Suppressor macrophage (primary cell): ENCODE results near the gene PRKD3.
A peak's percentile ranks its signal among the peaks of the same experiment; 100 is the strongest.

Source experiments
- DNase-seq, 4 experiments: peaks; one replicate each; pipeline ENCODE4 v3.0.0-alpha.2; 2020 to 2022
- total RNA-seq, 17 experiments: gene quantifications; one replicate each; lab custom pipeline; 2026; ENCODE audit warnings: mixed read lengths in 6 of 17, inconsistent platforms in 3 of 17; lab: John Stamatoyannopoulos, UW

PRKD3 gene
- total RNA-seq, result 35.7 to 80.4 (median 61.0) reads per million in 17 experiments

DNA sequence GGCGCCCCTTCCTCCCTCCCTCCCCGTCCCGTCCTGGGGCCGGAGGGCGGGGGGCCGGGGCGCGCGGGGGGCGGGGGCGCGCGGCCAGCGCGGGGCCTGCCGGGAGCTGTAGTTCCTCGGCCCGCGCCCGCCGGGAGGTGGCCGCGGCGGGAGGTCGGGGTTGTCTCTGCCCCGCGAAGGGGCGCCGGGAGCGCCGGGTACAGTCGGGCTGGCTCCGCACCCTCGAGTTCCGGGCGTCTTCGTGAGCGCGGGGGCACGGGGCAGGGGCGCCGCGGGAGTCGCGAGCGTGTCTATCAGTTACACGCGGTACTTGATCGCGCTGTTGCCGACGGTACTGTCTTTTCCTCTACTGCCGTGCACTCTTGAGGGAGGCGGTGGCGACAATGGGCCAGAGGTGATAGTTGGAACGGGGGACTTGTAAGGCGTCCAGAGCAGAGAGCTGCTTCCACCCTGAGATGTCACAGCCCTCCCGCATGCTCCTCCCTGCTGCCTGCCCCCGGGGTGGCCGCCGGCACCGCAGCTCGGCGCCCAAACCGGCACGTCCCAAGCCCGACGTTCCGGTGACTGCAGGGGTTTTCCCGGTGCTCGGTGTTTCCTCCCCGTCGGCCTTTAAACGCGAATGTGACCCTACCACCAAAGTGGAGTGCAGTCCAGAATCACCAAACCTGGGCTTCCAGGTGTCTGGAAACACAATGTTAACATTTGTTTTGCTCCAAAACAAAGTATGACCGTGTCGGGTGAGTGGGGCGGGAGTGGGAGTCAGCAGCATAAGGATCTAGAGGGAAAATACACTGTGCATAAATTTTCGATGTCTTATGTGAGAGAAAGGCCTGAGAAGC lies at the start of gene PRKD3:
TSS of gene PRKD3 (minus strand) at position 48 of the 839 bp plus-strand sequence. CDS start 8,309 bp downstream, outside the sequence.
- DNase-seq, result peak; percentile 55 to 90 (median 80)

DNA sequence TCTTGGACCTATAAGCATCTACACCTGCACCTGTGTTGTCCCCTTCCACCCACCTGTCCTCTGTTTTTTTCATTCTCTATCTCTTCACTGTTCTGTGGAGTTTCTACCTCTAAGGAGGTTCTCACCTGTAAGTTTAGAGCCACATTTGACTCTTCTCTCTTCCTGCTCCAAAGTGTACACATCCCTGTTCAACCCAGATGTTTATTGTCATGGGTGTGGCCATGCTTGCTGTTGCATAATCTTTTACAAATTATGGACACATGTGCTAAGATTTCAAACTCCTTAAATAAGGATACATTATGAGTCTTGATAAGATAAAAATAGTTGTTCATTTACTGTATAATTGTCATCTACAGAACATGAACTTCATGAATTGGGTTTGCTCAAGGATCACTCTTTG lies 47.4 kb upstream of the PRKD3 start:
- no peak for DNase-seq

DNA sequence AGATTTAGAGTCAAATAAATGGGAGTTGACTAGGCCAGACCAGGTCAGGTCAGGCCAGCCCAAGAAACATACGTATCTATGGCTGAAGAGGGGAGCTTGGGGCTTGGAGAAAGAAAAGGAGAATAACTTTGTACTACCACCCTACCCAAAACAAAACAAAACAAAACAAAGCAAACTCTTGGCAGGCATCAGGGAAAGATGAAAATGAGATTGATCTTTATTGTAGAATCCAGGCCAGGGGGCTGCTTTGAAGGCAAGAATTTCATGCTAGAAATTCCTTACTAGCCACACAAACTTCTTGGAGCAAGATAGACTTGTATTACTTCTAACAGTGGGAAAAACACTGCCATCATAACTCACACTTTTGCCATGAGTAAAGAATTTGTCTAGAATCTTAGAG lies 46.0 kb upstream of the PRKD3 start:
- DNase-seq, result no peak

DNA sequence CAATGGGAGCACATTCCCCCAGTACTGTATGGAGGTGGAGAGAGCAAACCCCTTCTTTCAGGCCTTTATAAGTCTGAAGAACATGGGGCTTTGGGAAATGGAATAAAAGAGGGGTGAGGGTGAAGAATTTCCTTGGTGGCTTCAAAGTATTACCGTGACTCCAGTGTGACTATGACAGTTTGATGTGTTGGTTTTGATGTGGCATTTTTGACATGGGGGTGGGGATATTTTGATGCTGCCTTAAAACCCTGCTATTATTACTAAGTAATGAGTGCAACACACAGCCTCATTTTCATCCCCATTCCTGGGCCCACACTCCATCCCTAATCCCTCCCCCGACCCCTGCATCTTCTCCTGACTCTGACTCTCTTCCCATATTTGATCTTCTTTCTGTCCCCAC lies 43.4 kb upstream of the PRKD3 start:
- no peak for DNase-seq

DNA sequence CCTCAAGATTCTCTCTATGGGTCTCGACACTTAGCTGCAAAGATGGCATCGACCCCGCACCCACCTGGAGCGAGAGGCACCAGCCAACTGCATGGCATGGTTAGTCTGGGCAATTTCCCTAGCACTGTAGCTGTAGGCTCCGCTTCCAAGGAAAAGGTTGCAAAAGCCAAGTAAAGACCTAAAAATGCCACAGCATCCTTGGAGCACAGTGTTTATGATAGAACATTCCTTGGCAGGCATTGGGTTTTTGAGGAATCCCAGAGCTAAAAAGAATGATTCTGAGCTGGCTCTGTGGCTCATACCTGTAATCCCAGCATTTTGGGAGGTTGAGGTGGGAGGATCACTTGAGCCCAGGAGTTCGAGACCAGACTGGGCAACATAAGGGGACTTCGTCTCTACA lies 42.7 kb upstream of the PRKD3 start:
- no peak for DNase-seq

DNA sequence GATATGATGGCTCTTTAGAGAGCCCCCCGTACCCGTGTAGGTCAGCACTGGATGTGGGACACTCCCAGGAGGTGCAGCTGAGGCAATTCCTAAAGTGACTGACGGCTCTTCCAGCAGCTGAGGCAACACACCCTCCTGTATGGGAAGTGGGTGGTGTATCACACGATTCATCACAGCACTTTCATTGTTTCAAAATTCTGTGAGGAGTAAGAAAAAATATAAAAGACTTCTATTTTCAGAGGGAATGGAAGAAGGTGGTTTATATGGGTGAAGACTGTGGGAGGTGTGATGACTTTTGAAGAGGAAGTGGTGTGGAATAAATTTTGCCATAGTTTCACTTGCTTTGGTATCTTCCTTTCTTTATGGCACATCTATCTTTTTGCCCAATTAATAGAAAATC lies 42.1 kb upstream of the PRKD3 start:
- peak in 3 of 4 experiments; percentile 48 to 57 (median 57) for DNase-seq

DNA sequence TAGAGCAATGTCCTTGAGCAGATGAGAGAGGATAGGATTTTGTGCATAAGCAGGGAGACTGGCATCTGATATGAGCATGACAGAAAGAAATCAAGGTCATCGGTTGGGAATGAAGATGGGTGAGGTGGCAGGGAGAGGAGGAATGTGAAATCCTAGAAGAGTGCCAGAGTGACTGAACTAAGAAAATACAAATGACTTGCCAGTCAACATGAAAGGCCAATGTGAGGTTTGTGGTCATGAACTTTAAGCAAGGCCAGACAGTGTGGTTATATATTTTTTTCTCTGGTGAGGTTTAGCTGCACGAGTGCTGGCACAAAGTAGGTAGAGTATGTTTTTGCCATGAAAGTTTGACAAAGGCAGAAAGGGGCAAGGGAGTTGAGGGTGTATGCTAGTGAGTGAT lies 41.0 kb upstream of the PRKD3 start:
- no peak for DNase-seq

DNA sequence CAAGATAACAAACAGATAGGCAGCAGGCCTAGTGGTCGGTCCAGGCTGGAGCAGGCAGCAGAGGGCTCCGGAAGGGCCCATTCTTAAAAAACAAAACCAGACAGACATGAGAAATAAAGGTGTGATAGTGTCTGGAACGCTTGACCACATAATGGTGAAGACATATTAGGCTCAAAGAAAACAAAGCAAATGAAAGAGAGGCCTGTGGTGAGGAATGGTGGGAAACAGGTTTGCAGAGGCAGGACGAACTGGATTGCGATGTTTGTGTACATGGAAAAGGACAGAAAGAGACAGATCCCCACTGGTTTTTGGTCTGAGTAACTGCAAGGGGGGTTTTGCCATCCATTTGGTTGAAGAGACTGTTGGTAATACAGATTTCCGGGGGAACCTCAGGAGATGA lies 39.7 kb upstream of the PRKD3 start:
- DNase-seq, result no peak

DNA sequence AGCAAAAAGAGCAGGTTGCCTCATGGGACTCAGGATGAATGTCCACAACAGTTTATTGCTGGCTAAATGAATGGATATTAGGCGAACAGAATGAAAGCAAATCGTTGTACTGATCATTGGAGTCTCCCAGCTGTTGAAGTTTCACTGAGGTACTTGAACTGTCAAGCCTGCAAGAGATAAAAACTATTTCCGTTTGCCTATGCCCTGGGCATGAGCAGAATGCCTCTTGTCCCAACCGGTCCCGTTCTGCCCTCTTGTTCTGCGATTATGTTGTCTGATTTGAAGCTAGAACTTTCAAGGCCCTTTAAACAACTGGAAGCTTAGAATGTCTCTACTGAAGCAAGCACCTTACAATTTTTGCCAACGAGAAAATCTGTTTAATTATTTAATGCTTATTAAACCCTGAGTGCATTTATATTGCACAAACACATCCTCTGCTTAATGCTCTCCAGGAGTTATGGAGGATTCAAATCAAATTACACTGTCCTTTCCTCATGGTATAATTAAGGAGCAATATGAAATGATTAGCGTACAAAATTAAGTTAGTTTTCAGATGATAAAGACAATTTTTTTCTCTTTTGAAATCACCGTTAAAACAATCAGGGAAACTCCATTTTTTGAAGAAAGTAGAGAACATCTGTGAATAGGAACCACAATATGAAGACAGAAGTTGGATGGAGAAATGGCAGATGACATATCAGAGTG lies 37.5 kb upstream of the PRKD3 start:
- no peak for DNase-seq

DNA sequence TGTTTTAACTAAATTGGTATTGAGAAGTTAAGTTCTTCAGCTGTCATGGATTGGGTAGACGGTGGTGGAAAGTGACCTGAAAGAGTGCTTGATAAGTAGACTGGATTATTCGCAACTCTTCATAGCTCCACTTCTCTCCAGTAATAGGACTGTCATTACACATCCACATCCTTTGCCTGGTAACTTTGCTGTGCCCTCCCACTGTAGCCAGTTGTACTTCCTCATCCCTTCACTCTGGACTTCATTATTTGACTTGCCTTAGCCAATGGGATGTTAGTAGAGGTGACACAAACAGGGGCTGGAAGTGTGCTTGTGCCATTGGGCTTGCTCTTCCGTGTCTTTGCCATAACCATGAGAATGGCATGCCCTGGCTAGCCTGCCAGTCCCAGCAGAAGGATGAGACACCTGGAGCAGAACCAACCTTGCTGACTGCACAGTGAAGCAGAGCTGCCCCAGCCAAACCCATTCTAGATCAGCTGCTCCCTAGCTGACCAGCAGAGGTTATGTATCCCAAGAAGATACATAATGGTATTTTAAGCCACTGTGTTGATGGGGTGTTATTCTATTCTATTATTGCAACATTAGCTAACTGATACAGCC lies 36.7 kb upstream of the PRKD3 start:
- DNase-seq, result peak; percentile 42 to 65 (median 59)

DNA sequence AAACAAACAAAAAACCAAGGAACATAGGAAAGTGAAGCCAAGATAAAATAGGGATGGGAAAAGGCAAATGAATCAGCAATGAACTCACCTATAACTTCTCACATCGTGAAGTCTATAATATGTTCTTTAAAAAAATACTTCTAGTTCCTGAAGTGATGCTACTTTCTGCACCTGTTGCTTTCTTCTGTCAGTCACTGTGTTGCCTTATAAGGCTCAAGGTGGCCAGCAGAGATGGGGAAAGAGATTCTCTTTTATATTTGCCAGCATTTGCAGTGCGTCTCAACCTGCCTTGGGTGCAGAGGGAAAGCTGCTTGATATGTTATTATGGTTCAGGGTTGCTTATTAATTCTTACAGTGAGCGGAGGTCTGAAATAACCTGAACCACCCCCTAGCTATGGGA lies 33.8 kb upstream of the PRKD3 start:
- no peak for DNase-seq

DNA sequence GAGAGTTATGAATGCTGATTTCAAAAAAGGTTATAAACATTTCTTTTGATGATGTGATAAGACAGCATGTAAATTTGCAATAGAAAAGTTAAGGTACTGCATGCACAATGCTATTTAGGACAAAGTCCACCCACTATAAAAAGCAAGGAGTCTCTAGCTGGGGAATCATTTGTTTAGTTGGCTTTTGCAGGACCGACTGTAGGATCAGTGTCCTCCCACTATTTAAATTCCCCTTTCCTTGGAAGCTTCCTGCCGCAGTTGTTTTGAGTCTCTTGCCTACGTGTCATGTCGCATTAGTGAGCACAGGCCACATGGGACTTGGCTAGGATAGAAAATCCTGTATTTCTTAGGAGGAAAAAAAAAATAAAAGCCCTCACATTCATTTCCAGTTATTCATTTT lies 32.9 kb upstream of the PRKD3 start:
- DNase-seq, result no peak

DNA sequence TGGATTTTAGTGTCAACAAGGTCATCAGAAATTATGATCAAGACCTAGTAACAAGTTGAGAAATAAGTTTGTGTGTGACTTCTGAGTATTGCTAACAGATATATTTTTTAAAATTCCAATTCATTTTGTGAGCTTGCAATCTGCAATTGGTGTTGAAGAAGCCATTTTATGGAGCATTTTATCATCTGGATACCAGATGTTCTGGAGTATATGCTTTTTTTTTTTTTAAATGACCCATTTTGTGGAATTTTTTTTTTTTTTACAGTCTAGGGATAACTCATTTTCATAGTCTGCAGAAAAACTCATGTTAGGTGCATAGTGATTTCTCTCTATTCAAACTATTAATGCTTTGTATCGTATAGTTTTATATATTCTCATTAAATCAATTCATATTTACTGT lies 32.4 kb upstream of the PRKD3 start:
- DNase-seq, result no peak

DNA sequence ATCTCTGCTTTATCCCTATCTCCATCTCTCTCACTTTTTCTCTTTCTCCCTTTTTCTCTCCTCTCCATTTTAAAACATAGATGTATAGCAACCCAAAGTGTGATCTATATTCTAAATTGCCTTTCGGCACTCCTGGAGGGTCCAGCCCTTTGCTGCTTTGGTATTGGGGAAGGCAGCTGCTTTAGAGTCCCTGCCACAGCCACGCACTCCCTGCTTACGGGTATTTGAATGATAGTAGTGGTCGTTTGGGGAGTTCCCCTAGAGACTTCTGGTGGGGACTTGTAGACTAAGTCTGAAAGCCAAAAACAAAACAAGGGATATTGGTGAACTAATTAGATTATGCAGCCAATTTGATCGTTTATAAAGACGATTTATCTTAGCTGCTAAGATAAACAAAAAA lies 31.7 kb upstream of the PRKD3 start:
- DNase-seq, result no peak

DNA sequence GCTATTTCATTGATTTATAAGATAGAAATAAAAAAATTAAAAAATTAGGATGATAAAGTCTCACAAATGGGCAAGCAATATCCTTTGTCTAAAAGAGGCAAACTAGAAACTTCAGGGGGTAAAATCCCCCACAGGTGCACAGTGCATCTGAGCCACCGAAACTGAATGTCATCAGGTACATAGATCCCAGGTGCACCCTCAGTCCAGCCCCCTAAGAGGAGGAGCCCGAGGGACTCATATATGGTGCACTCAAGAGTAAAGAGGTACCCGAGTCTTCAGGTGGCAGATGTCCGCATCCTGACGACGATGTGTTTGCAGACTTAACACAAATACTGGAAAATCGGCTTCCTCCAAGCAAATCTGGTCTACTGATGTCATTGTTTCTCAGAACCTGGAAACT lies 31.1 kb upstream of the PRKD3 start:
- DNase-seq, result no peak

DNA sequence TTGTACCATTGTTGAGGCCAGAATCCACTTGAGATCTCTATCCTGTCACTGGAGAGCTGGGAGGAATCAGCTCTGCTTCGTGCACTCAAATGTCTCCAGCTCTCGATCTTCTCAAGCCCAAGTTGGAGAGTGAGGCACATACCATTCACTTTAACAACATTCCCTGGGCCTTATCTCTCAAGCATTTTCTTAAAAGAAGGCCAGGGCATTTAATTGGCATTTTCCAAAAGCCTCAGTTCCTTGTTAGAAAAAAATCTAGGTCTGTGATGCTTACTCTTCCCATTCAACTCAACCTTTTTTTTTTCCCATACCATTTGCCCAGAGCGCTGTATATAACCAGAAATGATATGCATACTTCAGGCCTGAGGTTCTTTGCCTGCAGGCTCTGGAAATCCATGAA lies 29.9 kb upstream of the PRKD3 start:
- DNase-seq, result no peak

DNA sequence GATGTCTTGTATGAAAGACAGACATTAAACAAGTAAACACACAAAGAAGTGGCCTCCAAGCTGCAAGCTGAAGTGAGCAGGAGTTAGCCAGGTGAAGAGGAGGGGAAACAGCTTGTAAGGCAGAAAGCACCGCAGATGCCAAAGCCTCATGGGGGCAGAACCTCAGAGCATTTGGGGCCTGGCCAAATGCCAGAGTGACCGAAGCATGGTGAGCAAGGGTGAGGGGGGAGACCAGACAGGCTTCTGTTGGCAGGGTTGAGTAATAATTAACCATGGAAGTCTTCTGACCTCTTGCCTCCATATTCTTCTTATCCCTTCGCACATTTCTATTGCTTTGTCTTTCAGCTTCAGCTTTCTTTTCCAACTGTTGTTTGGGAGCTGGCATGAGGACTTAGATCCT lies 25.4 kb upstream of the PRKD3 start:
- DNase-seq, result peak in 2 of 4 experiments; percentile 11 to 31

DNA sequence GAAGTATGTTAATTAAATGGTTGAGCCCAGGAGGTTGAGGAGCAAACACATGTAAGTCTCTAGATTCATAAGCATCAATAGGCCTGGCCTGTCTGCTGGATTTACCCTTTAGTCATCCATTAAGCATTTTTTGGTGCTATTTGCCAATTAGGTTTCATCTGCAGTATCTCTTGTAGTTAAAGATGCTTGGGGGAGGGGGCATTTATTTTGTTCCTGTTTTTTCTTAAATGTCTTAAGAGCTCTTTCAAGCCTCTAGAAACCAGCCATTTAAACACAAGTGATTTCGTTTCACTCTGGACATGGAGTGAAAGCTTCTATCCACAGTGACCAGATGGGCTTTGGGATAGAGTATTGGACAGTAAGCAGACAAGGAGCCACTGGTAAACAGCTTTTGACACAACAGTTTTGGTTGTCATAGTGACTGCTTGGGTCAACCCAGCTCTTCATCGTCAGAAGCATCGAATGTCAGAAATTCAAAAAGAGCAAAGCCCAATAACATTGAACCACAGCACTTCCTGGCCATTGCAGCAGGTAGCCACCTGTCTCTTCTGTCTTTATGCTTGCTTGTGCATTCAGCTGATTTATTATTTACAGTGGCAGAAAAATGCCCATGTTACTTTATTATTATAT lies 24.7 kb upstream of the PRKD3 start:
- DNase-seq, result peak; percentile 13 to 54 (median 40)

DNA sequence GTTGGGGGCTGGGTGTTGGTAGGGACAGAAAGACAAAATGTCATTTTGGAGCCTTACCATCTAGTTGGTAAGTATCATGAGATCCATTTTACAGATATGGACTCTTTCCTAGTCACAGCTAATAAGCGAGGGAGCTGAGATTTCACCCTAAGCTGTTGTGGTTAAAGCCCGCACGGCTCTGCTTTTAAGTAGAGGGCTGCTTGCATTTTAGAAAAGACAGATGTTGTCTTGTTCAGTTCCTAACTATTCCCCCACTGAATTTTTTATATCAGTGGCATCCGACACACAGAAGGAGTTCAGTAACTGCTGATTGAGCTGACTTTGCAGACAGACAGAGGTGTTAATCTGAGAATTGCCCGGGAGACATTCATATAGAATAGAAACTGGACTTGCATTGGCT lies 23.5 kb upstream of the PRKD3 start:
- DNase-seq, result no peak

DNA sequence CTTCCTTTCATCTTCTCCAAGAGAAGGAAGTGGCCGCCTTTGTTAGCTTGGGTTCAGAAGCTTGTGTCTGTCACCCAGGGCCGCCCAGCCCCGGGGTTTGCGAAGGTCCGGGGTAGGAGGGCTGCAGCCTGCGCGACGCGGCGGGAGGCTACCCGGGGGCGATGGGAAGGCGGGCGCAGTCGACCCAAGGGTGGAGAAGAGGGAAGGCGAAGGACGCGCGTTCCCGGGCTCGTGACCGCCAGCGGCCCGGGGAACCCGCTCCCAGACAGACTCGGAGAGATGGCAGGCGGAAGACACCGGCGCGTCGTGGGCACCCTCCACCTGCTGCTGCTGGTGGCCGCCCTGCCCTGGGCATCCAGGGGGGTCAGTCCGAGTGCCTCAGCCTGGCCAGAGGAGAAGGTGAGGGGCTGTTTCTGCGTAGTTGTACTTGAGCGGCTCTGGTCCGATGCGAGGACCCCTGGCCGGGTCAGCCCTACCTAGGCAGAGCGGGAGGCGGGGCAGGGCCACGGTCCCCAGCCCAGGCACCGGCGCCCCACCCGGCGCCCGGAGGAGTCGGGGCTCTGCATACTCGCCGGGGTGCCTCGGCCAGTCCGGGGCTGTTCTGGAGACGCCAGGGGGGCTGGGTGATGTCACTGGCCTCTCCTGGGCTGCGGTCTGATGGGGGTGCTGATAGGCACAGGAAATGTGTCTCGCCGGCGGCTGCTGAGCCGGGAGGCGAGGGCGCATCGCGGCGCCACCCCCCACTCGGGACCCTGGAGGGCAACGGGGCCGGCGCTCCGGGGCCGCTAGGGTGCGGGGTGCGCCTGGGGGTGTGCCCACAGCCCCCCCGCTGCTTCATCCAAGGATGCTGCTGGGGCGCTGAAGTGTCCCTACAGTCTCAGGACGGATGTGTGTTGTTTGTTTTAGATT lies 20.1 kb upstream of the PRKD3 start, which contains the start of gene QPCT:
TSS of gene QPCT (plus strand) at position 178 of the 909 bp plus-strand sequence. CDS start at position 280, 102 bp downstream.
- peak; percentile 13 to 74 (median 54) for DNase-seq

DNA sequence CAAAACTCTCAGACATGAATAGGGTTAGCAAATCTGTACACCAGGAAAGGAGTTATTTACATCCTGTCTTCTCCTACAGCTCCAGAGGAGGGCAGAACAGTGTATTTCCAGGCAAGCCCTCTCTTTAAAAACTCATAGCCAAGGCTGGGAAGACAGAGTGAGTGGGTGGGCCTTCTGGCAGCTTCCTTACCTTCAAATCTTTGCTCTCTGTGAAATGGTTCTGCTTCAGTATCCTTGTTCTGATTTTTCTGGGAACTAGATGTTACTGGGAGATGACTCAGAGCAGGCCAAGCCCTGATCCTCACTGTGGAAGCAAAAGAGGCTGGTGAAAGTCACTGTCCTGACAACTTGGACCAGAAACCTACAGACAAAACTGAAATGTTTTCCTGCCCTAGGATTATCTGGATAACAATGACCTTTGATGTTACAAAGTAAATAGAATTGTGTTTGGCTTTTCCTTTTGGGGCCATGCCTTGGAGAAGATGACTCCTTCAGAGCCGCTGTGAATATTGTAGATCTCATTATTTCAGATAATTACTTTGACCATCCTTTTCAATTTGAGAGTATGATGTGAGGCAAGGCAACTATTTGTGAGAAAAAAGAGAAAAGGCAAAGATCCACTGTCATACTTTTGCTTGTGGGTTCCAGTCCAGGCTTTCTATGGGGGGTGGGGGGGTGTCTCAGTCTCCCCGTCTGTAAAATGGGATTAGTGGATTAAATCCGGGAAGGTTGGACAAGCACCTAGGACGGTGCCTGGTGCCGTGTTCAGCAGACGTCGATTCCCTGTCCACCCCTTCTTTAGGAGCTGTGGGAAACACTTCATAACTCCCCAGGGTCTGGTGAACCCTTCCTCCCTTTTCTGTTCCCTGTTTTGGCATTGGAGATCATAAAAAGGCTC lies 19.2 kb upstream of the PRKD3 start:
- DNase-seq, result peak; percentile 50 to 78 (median 68)
